DMS79 treated with DMSO at 0.1 percent for 48 hours (cell line): Measurements from ENCODE around the gene TMEM132E.
A peak's percentile ranks its signal among the peaks of the same experiment; 100 is the strongest.
"Not testable (repeated sequence)": the region's sequence is repeated elsewhere in the genome, so short reads cannot be mapped to it uniquely, and the experiment has no call there.

ENCODE experiments used
- DNase-seq: peaks from one replicate; lab custom pipeline; 2025; lab: John Stamatoyannopoulos, UW

TMEM132E gene, protein sequence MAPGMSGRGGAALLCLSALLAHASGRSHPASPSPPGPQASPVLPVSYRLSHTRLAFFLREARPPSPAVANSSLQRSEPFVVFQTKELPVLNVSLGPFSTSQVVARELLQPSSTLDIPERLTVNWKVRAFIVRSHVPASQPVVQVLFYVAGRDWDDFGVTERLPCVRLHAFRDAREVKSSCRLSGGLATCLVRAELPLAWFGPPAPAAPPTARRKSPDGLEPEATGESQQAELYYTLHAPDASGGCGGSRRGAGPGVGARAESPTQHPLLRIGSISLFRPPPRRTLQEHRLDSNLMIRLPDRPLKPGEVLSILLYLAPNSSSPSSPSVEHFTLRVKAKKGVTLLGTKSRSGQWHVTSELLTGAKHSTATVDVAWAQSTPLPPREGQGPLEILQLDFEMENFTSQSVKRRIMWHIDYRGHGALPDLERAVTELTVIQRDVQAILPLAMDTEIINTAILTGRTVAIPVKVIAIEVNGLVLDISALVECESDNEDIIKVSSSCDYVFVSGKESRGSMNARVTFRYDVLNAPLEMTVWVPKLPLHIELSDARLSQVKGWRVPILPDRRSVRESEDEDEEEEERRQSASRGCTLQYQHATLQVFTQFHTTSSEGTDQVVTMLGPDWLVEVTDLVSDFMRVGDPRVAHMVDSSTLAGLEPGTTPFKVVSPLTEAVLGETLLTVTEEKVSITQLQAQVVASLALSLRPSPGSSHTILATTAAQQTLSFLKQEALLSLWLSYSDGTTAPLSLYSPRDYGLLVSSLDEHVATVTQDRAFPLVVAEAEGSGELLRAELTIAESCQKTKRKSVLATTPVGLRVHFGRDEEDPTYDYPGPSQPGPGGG (N-terminal part only)

DNA sequence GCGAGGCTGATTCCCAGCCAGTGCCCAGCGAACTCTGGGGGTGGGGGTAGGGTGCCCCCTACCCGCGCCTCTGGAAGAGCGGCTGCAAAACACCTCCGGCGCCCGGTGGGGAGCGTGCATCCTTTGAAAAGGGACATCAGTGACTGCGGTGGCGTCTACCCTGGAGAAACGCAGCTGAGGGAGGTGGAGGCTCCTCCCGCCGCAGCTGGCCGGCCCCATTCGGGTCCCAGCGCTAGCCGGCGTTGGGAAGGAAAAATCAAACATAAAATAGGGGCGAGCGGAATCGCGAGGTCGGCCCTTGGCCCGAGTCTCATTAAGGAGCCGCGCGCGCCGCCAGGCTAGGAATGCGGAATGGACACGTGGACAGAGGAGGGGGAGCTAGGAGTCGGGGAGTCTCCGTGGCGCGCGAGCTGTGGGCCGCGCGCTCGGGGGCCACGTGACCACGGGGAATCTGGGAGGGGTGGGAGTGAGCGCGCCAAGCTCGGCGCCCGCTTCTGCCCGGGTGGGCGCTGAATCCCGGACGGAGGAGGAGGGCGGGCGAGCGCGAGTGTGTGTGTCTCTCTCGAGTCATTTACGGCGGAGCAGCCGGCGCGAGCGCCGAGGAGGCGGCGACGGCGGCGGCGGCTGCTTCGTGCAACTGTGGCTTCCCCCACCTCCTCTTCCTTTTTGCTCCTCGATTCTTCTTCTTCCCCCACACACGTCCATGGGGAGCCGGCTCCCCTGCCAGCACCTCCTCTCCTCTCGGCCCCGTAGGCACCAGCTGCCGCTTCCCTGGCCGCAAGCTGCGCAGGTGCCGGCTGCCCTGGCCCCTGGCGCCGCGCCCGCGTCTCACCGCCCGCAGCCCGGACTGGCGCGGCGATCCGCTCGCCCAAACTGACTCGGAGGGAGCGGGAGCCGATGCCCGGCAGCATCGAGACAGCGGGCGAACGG is at the start of gene TMEM132E:
Gene TMEM132E (plus strand): TSS at position 566 of the 930 bp plus-strand sequence. CDS start 1,495 bp downstream, outside the sequence.
- DNase-seq: peak; percentile 88

DNA sequence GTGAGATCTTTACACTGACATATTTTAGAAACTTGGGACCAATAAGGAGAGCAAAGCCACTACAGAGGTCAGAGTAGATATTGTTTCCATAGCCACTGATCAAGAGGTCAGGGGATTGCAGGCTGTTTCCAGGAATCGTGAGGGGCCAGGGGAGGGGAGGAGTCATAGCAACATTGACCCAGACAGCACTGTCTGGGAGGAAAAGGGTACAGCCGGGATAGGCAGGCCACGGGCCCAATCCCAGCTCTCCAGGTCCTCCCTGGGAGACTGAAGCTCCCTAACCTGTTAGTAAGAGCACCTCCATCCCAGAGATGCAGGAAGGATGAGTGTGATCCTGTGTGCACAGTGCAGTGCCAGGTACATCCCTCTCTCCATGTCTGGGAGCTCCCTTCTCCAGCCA is 48.5 kb upstream of the TMEM132E start:
- DNase-seq: no peak

DNA sequence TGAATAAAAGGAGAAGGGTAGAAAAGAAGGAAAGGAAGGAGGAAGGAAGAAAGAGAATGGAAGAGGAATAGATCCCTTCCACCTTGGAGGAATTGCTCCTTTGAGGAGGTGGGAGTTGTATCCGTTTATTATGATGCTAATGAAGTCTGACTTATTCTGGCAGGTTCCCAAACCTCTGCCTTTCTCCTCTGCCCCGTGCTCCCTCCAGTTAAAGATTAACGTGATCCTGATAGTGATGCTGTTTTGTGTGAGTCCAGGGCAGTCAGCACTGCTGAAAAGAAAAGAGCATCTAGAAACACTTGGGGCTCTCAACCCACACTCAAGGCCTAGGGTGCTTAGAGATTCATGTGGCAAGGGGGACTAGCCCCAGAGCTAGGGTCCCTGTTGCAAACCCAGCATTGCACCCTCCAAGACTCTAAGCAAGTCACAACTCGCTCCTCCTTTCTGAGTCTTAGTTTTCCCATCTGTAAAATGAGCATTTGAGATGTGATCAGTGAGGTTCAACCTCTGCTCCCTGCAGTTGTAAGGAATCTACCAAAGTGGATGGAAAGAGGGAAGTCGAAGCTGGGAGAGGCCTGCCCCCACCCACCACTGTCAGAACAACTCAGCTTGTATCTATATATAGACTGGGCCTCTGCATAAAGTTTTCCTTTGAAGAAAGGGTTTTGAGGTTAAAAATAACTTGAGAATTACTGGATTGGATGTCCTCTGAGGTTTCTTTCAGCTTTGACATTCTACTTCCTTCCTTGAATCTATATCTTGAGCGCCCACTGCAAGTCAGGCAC is 46.9 kb upstream of the TMEM132E start:
- no peak for DNase-seq

DNA sequence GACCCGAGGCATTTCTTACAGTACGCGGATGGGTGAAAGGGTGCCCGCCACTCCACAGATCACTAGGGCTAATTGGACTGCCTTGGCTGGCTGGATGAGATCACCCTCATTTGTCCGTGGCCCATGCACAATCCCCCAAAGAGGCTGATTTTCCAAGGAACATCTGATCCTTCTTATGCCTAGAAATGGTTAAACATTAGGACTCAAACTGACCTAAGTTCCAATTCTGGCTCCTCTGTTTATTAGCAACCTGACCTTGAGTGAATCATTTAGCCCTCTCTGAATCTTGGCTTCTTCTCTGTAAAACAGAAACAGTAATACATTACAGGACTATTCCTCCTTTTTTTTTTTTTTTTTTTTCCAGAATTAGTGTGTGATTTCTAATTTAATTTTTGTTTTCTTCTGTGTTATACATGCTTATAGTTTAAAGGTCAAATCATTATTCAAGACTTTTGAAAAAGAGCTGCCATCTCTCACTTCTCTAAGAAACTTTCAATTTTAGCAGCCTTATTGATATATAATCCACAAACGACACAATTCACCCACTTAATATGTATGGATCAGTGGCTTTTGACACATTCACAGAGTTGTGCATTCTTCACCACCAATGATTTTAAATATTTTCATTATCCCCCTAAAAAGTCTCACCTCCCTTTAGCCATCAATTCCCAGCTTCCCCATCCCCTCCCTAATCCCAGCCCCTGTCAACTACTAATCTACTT is 45.4 kb upstream of the TMEM132E start:
- DNase-seq: no peak

DNA sequence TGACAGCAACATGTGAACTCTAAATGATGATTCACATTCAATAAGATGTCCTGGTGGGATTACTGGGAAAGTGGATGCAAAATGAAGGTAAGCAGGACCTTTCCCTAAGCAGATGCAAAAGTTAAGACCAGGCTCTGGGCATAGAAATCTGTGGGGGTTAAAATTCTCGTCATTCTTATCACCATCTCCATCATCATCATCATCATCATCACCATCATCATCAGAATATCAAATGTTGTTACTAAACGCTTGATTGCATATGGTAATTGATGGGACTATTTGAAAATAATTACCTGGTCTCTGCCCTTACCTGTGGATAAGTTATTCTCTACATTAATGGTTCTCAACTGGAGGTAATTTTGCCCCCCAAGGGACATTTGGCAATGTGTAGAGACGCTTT is 41.9 kb upstream of the TMEM132E start:
- DNase-seq: no peak

DNA sequence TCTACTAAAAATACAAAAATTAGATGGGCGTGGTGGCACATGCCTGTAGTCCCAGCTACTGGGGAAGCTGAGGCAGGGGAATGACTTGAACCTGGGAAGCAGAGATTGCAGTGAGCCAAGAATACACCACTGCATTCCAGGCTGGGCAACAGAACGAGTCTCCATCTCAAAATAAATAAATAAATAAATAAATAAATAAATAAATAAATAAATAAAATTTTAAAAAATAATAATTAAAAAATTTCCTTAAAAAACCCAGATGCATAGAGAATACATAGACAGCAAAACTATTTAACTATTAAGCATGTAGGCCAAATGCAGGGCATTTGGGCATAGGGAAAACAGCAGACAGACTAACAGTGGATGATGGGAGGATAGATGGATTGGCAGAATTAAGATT is 40.8 kb upstream of the TMEM132E start:
- DNase-seq: not testable (repeated sequence)

DNA sequence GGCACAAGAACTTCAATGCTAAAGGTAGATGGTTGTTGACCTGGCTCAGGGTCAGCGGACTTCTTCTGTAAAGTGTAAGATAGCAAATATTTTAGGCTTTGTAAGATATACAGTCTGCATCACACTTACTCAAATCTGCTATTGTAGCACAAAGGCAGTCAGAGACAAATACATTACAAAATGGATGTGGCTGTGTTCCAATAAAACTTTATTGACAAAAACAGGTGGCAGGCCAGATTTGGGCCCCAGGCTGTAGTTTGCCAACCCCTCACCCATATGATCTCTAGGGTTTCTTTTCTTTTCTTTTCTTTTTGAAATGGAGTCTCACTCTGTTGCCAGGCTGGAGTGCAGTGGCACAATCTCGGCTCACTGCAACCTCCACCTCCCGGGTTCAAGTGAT is 39.5 kb upstream of the TMEM132E start:
- DNase-seq: no peak

DNA sequence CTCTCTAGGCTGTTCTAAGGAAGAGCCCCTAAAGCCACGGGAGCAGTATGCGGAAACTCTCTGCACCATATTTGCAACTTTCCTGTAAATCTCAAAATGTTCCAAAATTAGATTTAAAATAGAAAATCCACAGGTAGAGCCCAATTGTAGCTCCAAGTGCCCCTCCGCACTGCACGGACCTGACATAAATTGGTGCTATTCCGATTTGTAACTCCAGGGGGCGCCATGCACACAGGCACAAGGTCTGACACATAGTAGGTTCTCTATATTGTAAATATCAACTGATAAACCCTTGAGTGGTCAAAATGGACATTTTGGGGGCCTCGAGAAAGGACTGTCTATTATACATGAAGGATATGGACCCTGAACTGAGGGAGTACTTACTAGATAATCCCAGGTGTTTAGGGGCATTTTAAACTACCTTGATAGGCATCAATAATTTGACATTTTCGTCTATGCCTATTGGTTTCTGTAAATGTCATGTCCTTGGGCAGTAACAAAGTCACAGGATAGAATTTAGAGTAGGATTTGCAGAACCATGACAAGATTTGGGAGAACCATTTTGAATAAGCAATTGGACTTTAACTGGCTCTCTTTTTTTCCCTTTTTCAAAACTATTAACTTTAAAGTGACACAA is 36.6 kb upstream of the TMEM132E start:
- no peak for DNase-seq

DNA sequence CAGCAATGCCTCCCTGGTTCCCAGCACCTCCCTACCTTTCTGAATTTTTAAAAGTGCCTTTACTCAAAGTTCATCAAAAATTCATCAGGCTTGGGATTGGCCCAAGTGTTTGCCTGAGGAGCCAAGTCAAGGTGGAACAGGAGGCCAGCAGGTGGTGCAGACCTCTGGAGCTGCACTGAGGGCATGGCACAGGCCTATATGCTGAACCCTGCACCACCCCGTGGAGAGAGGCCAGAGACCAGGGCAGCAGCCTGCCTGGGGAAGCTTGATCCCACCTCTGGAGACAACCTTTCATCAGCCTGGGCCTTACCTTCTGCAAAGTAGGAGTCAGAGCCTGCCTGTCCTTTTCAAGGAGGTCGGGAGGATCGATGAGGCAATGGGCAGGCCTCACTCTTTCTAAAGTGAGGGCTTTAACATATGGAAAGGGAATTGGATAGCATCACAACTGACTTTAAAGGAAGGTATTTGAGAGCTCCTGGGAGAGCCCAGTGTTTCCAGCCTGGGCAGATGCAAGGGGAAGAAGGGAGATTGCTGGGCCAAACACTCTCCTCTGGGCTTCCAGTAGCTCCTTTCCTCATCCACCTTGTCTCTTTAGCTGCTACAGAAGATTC is 31.8 kb upstream of the TMEM132E start:
- no peak for DNase-seq

DNA sequence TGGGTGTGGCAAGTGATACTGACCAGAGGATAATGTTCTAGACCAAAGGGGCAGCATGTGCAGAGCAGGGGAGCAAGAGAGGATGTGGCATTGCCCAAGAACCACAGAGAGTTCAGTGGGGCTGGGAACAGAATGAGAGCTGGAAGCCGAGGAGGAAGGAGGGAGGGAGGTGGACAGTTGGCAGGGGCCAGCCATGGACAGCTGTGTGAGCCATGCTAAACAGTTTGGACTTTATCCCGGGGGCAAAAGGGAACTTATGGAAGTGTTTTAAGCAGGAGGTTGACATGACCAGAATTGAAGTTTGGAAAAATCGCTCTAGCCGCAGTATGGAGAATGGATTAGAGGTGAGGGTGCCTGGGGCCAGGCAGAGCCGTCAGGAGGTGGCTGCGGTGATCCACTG is 29.4 kb upstream of the TMEM132E start:
- no peak for DNase-seq

DNA sequence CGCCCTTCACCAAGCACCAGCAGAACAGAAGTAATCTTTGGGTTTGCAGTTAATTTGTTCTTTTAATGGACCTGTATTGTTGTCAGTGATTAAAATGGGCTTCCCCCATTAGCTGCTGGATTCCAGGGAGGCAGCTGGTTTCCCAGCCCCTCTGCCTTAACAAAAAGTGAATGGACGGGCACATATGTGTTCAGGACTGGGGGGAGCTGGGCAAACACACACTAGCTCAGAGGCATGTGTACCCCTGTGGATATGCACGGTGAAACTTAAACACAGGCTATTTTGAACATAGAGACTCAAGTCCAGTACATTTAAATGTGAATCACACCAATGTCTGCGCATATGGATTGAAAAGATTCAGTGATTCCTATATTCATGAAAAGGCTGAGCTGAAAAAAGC is 25.5 kb upstream of the TMEM132E start:
- DNase-seq: no peak

DNA sequence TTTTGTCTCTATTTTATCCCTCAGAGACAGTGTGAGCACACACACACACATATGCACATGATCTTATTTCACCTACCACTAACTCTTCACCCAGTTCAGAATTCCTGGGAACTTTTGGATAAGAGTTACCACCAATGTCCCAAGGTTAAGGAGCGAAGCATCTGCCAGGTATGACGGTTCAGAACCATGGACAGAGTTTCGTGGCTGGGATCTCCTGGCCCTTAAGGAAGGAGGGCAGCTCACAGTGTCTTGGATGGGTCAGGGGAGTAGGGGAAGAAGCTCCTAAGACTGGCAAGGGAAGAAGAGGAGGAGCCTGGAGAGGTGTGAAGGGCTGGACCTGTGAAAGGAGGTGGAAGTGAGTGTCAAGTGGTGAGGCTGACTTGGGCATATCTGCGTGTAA is 23.0 kb upstream of the TMEM132E start:
- DNase-seq: no peak

DNA sequence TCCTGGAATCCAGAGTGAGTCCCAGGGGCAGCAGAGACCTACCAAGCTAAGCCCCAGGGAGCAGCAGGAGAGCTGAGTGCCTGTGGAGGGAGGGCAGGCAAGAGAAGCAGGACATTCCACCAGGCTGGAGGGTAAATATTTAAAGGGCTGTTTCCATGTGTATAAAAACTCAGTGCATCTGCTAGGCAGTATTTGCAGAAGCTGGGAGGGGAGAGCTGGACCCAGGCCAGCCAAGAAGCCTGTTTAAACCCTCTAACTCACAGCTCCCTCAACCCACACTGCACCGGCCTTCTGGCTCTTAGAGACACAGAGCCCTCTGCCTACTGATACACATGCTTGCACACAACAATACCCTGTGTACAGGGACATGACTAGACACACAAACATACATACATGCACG is 22.5 kb upstream of the TMEM132E start:
- peak; percentile 15 for DNase-seq

DNA sequence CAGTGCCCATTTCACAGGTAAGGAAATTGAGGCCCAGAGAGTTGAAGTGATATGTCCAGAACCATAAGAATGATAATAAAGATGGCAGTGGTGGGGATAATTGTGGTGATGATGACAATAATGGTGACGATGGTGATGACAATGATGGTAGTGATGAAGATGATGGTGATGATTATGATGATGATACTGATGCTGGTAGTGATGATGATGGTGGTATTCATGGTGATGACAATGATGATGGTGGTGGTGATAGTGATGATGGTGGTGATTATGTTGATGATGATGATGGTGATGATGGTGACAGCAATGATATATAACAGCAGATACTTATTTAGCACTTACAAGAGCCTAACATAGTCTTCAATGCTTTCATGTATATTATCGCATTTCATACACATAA is 18.1 kb upstream of the TMEM132E start:
- no peak for DNase-seq

DNA sequence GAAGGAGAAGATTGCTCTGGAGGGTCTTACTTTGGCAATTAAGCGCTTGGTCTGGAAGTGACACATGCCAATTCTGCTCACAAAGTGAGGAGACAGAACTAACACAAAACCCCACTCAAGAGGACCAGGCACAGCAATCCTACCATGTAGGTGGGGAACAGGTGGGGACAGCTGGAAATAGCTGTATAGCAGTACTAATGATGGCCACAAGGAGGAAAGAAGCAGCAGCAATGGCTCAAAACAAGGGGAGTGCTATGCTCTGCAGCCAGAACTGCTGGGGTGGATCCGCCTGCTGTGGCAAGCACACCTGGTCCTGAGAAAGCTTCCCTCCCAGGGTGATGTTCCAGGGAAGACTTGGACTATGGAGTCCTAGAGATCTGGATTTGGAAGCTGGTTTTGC is 17.0 kb upstream of the TMEM132E start:
- peak; percentile 7 for DNase-seq

DNA sequence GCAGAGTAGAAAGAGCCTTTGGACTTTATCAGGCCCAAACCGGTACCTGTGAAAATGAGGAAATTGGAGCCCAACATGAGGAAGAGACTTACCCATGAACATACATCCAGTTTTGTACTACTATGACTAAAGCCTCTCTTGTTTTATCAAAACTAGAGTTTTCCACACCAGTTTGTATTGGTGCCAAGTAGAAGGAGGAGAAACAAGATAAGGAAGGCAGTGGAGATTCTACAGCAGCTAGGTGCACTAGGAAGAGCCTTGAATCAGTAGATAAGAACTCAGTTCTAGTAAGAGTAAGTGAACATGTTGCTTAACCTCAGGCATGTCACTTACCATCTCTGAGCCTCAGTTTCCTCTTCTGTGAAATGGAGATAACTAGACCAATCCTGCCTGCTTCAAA is 13.7 kb upstream of the TMEM132E start:
- DNase-seq: no peak

DNA sequence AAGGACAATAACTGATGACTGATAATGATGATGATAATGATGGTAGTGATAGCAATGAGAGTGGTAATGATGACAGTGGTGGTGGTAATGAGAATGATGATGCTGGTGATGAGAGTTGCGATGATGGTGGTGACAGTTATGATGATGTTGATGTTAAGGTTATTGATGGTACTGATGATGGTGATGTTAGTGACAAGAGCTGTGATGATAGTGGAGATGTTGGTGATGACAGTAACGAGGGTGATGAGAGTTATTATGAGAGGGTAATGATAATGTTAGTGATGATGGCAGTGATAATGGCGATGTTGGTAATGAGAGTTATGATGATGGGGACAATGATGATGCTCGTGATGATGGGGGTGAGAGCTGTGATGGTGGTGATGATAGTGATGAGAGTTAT is 13.2 kb upstream of the TMEM132E start:
- DNase-seq: no peak

DNA sequence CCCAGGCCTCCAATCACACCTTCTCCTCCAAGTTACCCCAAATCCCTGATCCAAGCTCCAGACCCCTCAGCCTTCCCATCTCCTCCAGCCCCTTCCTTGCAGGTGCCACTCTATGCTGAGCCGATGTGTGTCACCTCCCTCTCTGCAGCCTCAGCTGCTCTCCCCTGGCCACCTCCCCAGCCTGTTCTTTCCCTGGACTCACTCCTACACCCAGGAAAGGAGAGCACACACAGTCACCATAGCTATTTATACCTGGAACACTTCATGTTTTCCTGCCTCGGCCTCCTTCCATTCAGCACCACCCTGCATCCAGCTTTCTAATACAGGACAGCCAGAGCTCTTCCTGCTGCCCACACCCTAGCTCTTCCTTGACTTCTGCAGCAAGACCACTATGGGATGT is 12.5 kb upstream of the TMEM132E start:
- DNase-seq: no peak

DNA sequence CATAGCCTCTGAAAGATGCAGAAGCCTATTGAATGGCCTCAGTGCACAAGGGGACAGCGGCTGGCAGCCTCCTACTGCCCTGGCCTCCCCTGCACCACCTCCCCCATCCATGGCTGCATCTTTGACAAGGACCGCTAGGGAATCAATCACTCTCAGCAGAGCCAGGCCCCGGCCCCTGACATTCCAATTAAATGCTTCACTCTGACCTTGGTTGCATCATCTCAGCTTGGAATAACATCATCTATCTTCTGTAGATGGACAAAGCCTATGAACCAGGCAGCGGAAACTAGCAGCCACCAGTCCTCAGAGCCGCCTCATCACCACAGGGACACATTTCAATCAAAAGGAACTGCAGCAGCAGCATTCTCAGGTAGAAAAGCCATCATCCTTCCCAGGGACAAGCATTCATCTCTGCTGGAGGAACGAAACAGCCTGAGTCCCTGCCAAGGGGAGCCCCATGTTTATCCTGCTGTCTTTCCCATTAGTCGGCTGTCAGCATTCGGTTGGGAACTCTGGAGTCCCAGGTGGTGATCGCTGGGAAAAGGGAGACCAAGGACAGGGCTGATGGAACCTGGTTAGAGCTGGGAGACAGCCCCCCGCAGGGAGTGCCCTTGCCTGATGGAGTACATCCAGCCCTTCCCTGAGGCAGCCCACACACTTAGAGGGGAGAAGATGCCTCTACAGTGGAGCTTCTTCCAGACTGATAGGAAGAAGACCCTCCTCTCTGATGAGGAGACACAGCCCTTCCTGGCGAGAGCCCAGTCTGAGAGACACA is 11.5 kb upstream of the TMEM132E start:
- no peak for DNase-seq
